A673 (cell line): ENCODE results near the gene KCNQ1. TPM values are rescaled to one million over a fixed set of nuclear protein-coding genes. Genes with fewer than 3 reads are reported as not detected.
A peak's percentile ranks its signal among the peaks of the same experiment; 100 is the strongest.

Source experiments
- BruUV-seq: library from RNA; stranded (reverse); fragments of 400-500 nt; replicated peaks from 2 replicates; lab custom pipeline; 2021; lab: Mats Ljungman, UMichigan
- CTCF ChIA-PET: fragments of 300-600 bp; sonication (Branson Sonifier 250); formaldehyde crosslinking; loops from one replicate; lab custom pipeline; 2022; ENCODE audit warnings: antibody characterized with exemption; lab: Charles Lee
- POLR2A ChIA-PET: fragments of 300-600 bp; sonication (Branson Sonifier 250); formaldehyde crosslinking; loops from one replicate; lab custom pipeline; 2022; ENCODE audit warnings: antibody characterized with exemption; ENCODE audit not compliant: low non-redundant PET; lab: Charles Lee
- DNase-seq: peaks from one replicate; pipeline ENCODE4 v3.0.0-alpha.2; 2015; ENCODE audit warnings: low spot score
- H3K27ac ChIP-seq: fragments of 200-600 bp; sonication (generic); 2 replicates; pipeline ENCODE4 v1.5.1; 2016; ENCODE audit warnings: mixed run types, low read depth, mild to moderate bottlenecking, mixed read lengths, antibody characterized with exemption, low read length; ENCODE audit not compliant: poor library complexity, severe bottlenecking
- H3K27me3 ChIP-seq: fragments of 200-600 bp; sonication (generic); replicated peaks from 2 replicates; pipeline ENCODE4 v1.6.1; 2017; ENCODE audit warnings: mixed run types, low read depth, mild to moderate bottlenecking, mixed read lengths, antibody characterized with exemption, low read length; ENCODE audit not compliant: insufficient read depth, poor library complexity
- H3K36me3 ChIP-seq: fragments of 200-600 bp; sonication (generic); 2 replicates; pipeline ENCODE4 v1.6.1; 2016; ENCODE audit warnings: mixed run types, mild to moderate bottlenecking, mixed read lengths, antibody characterized with exemption, low read length; ENCODE audit not compliant: insufficient read depth, poor library complexity, severe bottlenecking
- H3K4me1 ChIP-seq: fragments of 200-600 bp; sonication (generic); 2 replicates; pipeline ENCODE4 v1.6.1; 2017; ENCODE audit warnings: mixed run types, mild to moderate bottlenecking, mixed read lengths, antibody characterized with exemption, low read length; ENCODE audit not compliant: insufficient read depth, poor library complexity, severe bottlenecking
- H3K4me3 ChIP-seq: fragments of 200-600 bp; sonication (generic); 2 replicates; pipeline ENCODE4 v1.5.1; 2016; ENCODE audit warnings: low read depth, mixed run types, mild to moderate bottlenecking, mixed read lengths, low read length; ENCODE audit not compliant: poor library complexity, severe bottlenecking
- H3K9me3 ChIP-seq: fragments of 200-600 bp; sonication (generic); 2 replicates; pipeline ENCODE4 v1.6.1; 2016; ENCODE audit warnings: mixed run types, low read depth, mild to moderate bottlenecking, mixed read lengths, antibody characterized with exemption, low read length; ENCODE audit not compliant: poor library complexity, severe bottlenecking
- CTCF ChIP-seq: fragments of 300-800, 200-600 bp; sonication (generic); conservative IDR thresholded peaks from 2 replicates; pipeline ENCODE4 v1.5.1; 2017; ENCODE audit warnings: low read depth, mild to moderate bottlenecking, antibody characterized with exemption, low read length, moderate library complexity, mixed read lengths
- EZH2 ChIP-seq: fragments of 200-600 bp; sonication (generic); IDR thresholded peaks from 2 replicates; pipeline ENCODE4 v1.6.1; 2017; ENCODE audit warnings: borderline replicate concordance, low read depth, mild to moderate bottlenecking, mixed read lengths, antibody characterized with exemption, low read length; ENCODE audit not compliant: poor library complexity, severe bottlenecking
- intact Hi-C: fragments of 100-400 bp; cut with micrococcal nuclease; formaldehyde crosslinking; loops from one replicate; pipeline ENCODE4 v1.10.0; 2022; ENCODE audit not compliant: unreplicated experiment
- total RNA-seq: library from RNA; stranded (reverse); gene quantifications from 2 replicates; pipeline ENCODE4 v1.2.3, GENCODE V29; 2021

Gene KCNQ1
- total RNA-seq, 1 experiment from 2014 or later = not detected

GRCh38 chr11:2791139-2791520, 346.3 kb downstream of the KCNQ1 start:
- H3K4me1 ChIP-seq = no peaks in the 10 kb centered on the region
- ChIA-PET POLR2A (no interaction called here), CTCF (no interaction called here)
- no peak overlapping the region for H3K27ac ChIP-seq
- no TSS peak for BruUV-seq
- peak overlapping the region; percentile 24 for H3K4me3 ChIP-seq
- H3K36me3 ChIP-seq = no peaks in the 10 kb centered on the region
- no peak for DNase-seq
- intact Hi-C loops = no loop called here
- peaks cover 12% of the 10 kb centered on the region for H3K27me3 ChIP-seq
- no peaks in the 10 kb centered on the region for H3K9me3 ChIP-seq
- TF ChIP-seq EZH2 (no peak), CTCF (no peak)

GRCh38 chr11:2791521-2792380, 346.9 kb downstream of the KCNQ1 start:
- ChIA-PET CTCF (no interaction called here), POLR2A (no interaction called here)
- Histone ChIP-seq H3K9me3 (no peaks in the 10 kb centered on the region), H3K27me3 (peaks cover 6% of the 10 kb centered on the region), H3K27ac (no peak overlapping the region), H3K4me3 (peak overlapping the region; percentile 24), H3K36me3 (no peaks in the 10 kb centered on the region), H3K4me1 (no peaks in the 10 kb centered on the region)
- DNase-seq = no peak
- intact Hi-C loops = no loop called here
- TF ChIP-seq CTCF (no peak), EZH2 (no peak)
- no TSS peak for BruUV-seq

- CTCF ChIA-PET = no interaction called here
- Histone ChIP-seq H3K4me3 (no peak overlapping the region), H3K27ac (no peak overlapping the region), H3K36me3 (no peaks in the 10 kb centered on the region), H3K27me3 (peaks cover 6% of the 10 kb centered on the region), H3K4me1 (no peaks in the 10 kb centered on the region), H3K9me3 (no peaks in the 10 kb centered on the region)
- no peak for DNase-seq
- intact Hi-C loops = no loop called here
- BruUV-seq = no TSS peak
- TF ChIP-seq CTCF (no peak), EZH2 (no peak)
- POLR2A ChIA-PET = no interaction called here
These were observed 347.8 kb downstream of the KCNQ1 start for GRCh38 chr11:2792381-2793250.
